GM18909 (cell line): ENCODE data around the gene PHAX.
"Not testable (repeated sequence)": the region's sequence is repeated elsewhere in the genome, so short reads cannot be mapped to it uniquely, and the experiment has no call there.

ENCODE experiments used
- ATAC-seq: cut with Tn5 transposase; IDR thresholded peaks from one replicate; pipeline ENCODE4 v1.9.1; 2021; ENCODE audit warnings: mild to moderate bottlenecking; ENCODE audit not compliant: unreplicated experiment, poor library complexity

PHAX gene

GRCh38 chr5:126600631-126601511 lies at the start of gene PHAX:
Gene PHAX, plus strand, starts transcription at chr5:126600947. Its CDS starts 16 bp downstream, at chr5:126600963.
- ATAC-seq, result peak; percentile 97

GRCh38 chr5:126552614-126553013 lies 48.1 kb upstream of the PHAX start:
- ATAC-seq, result no peak

GRCh38 chr5:126555101-126555500 lies 45.6 kb upstream of the PHAX start:
- ATAC-seq, result not testable (repeated sequence)

- no peak for ATAC-seq
Measured at GRCh38 chr5:126561908-126562307, 38.8 kb upstream of the PHAX start.

- peak; percentile 93 for ATAC-seq
Measured at GRCh38 chr5:126562823-126563222, 37.9 kb upstream of the PHAX start.

GRCh38 chr5:126568206-126568755 lies 32.5 kb upstream of the PHAX start:
- no peak for ATAC-seq

- no peak for ATAC-seq
Measured at GRCh38 chr5:126575644-126576043, 25.1 kb upstream of the PHAX start.

- ATAC-seq, result no peak
Measured at GRCh38 chr5:126576974-126577373, 23.8 kb upstream of the PHAX start.

- ATAC-seq, result no peak
Measured at GRCh38 chr5:126577415-126577814, 23.3 kb upstream of the PHAX start.

- no peak for ATAC-seq
Measured at GRCh38 chr5:126579716-126580115, 21.0 kb upstream of the PHAX start.

GRCh38 chr5:126583761-126584160 lies 17.0 kb upstream of the PHAX start:
- no peak for ATAC-seq

- no peak for ATAC-seq
Measured at GRCh38 chr5:126587551-126588390, 13.0 kb upstream of the PHAX start.

GRCh38 chr5:126589536-126590297 lies 11.0 kb upstream of the PHAX start:
- ATAC-seq, result no peak

GRCh38 chr5:126591549-126591948 lies 9.2 kb upstream of the PHAX start:
- ATAC-seq, result no peak

GRCh38 chr5:126594748-126595485 lies 5.8 kb upstream of the PHAX start, which contains the start of gene ALDH7A1:
Gene ALDH7A1, minus strand, starts transcription at chr5:126595219. Its CDS starts 21 bp downstream, at chr5:126595198.
- ATAC-seq, result peak; percentile 86

- ATAC-seq, result peak; percentile 27
Measured at GRCh38 chr5:126595486-126596083, 5.2 kb upstream of the PHAX start.

- no peak for ATAC-seq
Measured at GRCh38 chr5:126597156-126597555, 3.6 kb upstream of the PHAX start.

GRCh38 chr5:126599499-126599898 lies 1.2 kb upstream of the PHAX start:
- no peak for ATAC-seq
